ENCODE measurements around the gene KTN1. TPM values are rescaled to one million over a fixed set of nuclear protein-coding genes. Genes with fewer than 3 reads are reported as not detected.

KTN1 gene
- total and polyA plus RNA-seq, 4 donors = 57.1 to 152 (median 80.5) TPM

DNA sequence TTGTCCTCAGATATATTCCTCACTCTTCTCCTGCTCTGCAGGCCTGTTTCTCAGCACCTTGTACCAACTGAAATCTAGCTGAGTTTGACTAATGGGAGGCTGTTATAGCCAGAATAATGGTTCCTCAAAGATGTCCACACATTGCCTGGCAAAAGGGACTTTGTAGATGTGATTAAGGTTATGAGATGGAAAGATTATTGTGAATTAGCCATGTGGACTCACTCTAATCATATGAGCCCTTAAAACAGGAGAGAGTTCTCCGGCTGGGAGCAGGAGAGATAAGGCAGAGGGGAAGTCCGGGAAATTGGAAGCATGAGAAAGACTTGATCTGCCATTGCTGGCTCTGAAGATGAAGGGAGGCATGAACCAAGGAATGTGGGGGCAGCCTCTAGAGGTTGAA lies 40.0 kb upstream of the KTN1 start:
- DNase-seq (no peak), ATAC-seq (ENCODE audit: insufficient read depth, low FRiP score) (no peak)
- WGBS, 2 donors = 93 to 96% methylated on average over 2 of the region's 2 CpGs
- no peak for TF ChIP-seq CTCF (IDR thresholded peaks at IDR 0.05; ENCODE audit: control extremely low read depth, extremely low read depth)
- H3K9me3 ChIP-seq (ENCODE audit: control insufficient read depth in 4 of 4, insufficient read depth in 3 of 4, low read length in 3 of 4) = no peaks in the 10 kb centered on the region
- no peaks in the 10 kb centered on the region for H3K4me1 ChIP-seq (ENCODE audit: control insufficient read depth in 5 of 5, insufficient read depth in 5 of 5, low read length in 5 of 5)
- H3K36me3 ChIP-seq (ENCODE audit: control insufficient read depth in 4 of 4, insufficient read depth in 4 of 4, low read length in 4 of 4) = no peaks in the 10 kb centered on the region
- no peak overlapping the region for H3K4me3 ChIP-seq
- no peaks in the 10 kb centered on the region for H3K27me3 ChIP-seq (ENCODE audit: control insufficient read depth in 3 of 3, insufficient read depth in 3 of 3, low read length in 2 of 3)
- H3K9ac ChIP-seq (ENCODE audit: insufficient read depth in 1 of 2, low read length in 2 of 2) = no peak overlapping the region
- no peak overlapping the region for H3K27ac ChIP-seq (ENCODE audit: low read depth in 1 of 2, low read length in 1 of 2)

DNA sequence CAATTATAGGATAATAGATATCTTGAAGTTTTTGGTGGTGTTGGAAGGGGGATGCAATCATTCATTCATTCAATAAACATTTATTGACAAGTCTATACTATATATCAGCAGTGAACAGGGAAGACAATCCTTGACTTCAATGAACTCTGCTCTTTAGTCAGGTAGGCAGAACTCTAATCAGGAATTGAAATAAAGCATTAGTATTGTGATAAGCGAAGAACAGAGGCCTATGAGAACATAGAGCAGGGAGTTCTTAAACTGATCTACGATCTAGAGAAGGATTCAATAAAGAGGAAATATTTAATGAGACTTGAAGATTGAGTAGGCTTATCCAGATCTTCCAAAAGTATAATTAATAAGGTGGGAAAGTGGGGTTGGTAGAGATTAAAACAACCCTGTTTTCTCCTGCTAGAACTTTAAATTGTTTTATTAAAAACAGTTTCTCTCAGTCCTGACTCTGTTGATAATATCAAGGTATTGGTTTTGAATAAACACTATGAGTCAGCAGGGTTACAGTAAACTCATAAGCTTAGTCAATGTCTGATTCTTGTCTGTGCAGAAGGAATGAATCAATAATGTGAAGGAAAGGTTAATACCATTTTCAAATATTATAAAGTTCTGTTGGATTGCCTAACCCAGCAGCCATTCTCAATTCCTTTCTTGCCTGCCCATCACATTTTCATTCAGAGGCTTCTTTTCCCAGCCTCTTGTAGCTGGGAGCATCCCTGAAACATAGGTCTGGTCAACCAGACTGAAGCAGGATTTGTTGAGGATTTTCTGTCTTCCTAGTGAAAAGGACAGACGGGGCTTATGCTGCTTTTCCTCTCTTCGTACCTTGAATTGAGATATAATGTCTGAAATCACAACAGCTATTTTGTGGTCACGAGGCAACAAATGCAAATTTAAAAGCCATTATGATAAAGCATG lies 38.9 kb upstream of the KTN1 start:
- Histone ChIP-seq H3K27ac (ENCODE audit: low read depth in 1 of 2, low read length in 1 of 2) (no peak overlapping the region), H3K36me3 (ENCODE audit: control insufficient read depth in 4 of 4, insufficient read depth in 4 of 4, low read length in 4 of 4) (no peaks in the 10 kb centered on the region), H3K9ac (ENCODE audit: insufficient read depth in 1 of 2, low read length in 2 of 2) (no peak overlapping the region), H3K27me3 (ENCODE audit: control insufficient read depth in 3 of 3, insufficient read depth in 3 of 3, low read length in 2 of 3) (no peaks in the 10 kb centered on the region), H3K9me3 (ENCODE audit: control insufficient read depth in 4 of 4, insufficient read depth in 3 of 4, low read length in 3 of 4) (no peaks in the 10 kb centered on the region), H3K4me1 (ENCODE audit: control insufficient read depth in 5 of 5, insufficient read depth in 5 of 5, low read length in 5 of 5) (no peaks in the 10 kb centered on the region), H3K4me3 (no peak overlapping the region)
- no peak for TF ChIP-seq CTCF (IDR thresholded peaks at IDR 0.05; ENCODE audit: control extremely low read depth, extremely low read depth)
- 92 to 94% methylated on average over 5 of the region's 5 CpGs for WGBS, 2 donors
- DNase-seq (no peak), ATAC-seq (ENCODE audit: insufficient read depth, low FRiP score) (no peak)

DNA sequence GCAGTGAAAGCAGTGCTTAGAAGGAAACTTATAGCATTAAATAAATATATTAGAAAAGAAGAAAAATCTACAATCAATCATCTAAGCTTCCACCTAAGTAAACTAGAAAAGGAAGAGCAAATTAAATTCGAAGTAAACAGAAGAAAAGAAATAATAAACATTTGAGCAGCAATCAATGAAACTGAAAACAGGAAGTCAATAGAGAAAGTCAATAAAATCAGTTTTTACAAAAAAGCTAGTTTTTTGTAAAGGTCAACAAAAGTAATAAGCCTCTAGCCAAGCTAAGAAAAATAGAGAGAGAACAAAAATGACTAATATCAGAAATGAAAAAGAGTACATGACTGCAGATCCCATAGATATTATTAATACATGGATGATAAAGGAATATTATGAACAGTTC lies 34.2 kb upstream of the KTN1 start:
- Histone ChIP-seq H3K4me3 (no peak overlapping the region), H3K4me1 (ENCODE audit: control insufficient read depth in 5 of 5, insufficient read depth in 5 of 5, low read length in 5 of 5) (peaks cover 0 to 2% (median 0%) of the 10 kb centered on the region in 5 donors), H3K27ac (ENCODE audit: low read depth in 1 of 2, low read length in 1 of 2) (no peak overlapping the region), H3K27me3 (ENCODE audit: control insufficient read depth in 3 of 3, insufficient read depth in 3 of 3, low read length in 2 of 3) (no peaks in the 10 kb centered on the region), H3K9me3 (ENCODE audit: control insufficient read depth in 4 of 4, insufficient read depth in 3 of 4, low read length in 3 of 4) (no peaks in the 10 kb centered on the region), H3K9ac (ENCODE audit: insufficient read depth in 1 of 2, low read length in 2 of 2) (no peak overlapping the region), H3K36me3 (ENCODE audit: control insufficient read depth in 4 of 4, insufficient read depth in 4 of 4, low read length in 4 of 4) (no peaks in the 10 kb centered on the region)
- ATAC-seq (ENCODE audit: insufficient read depth, low FRiP score) (no peak), DNase-seq (no peak)
- 72 to 73% methylated on average over 1 of the region's 1 CpG for WGBS, 2 donors
- TF ChIP-seq CTCF (IDR thresholded peaks at IDR 0.05; ENCODE audit: control extremely low read depth, extremely low read depth) = no peak
